Activated T-helper 2 cell treated with anti-CD3 and anti-CD28 coated beads, Interferon-gamma antibody, Interleukin-2, Interleukin-4, amounts not matched to agents 10 μg/mL and 5 μg/mL and 100 μg/mL, durations not matched to agents 14 hours and 24 hours and 36 hours (primary cell): ENCODE results near the gene AP1AR. TPM values are rescaled to one million over a fixed set of nuclear protein-coding genes. Genes with fewer than 3 reads are reported as not detected.

Experiments used
- DNase-seq: peaks from one replicate; pipeline ENCODE4 v3.0.0; 2021; ENCODE audit warnings: low spot score
- H3K27ac Mint-ChIP-seq: one replicate; pipeline ENCODE4 v1.8.0; 2021; ENCODE audit warnings: mixed read lengths
- H3K27me3 Mint-ChIP-seq: one replicate; pipeline ENCODE4 v1.8.0; 2021; ENCODE audit warnings: low read depth, mixed read lengths
- H3K36me3 Mint-ChIP-seq: one replicate; pipeline ENCODE4 v1.8.0; 2021; ENCODE audit warnings: low read depth, mixed read lengths
- H3K4me1 Mint-ChIP-seq: one replicate; pipeline ENCODE4 v1.8.0; 2021; ENCODE audit warnings: low read depth, mixed read lengths
- H3K4me3 Mint-ChIP-seq: one replicate; pipeline ENCODE4 v1.8.0; 2021; ENCODE audit warnings: low read depth, mild to moderate bottlenecking, moderate library complexity, mixed read lengths
- H3K9me3 Mint-ChIP-seq: one replicate; pipeline ENCODE4 v1.8.0; 2021; ENCODE audit warnings: mixed read lengths
- intact Hi-C: fragments of 100-400 bp; cut with micrococcal nuclease; formaldehyde crosslinking; loops from one replicate; pipeline ENCODE4 v1.15.1; 2023
- total RNA-seq: library from RNA; stranded (reverse); gene quantifications from 2 replicates; pipeline ENCODE4 v1.2.3, GENCODE V29; 2022

Gene AP1AR, protein sequence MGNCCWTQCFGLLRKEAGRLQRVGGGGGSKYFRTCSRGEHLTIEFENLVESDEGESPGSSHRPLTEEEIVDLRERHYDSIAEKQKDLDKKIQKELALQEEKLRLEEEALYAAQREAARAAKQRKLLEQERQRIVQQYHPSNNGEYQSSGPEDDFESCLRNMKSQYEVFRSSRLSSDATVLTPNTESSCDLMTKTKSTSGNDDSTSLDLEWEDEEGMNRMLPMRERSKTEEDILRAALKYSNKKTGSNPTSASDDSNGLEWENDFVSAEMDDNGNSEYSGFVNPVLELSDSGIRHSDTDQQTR
- 19.3 and 21.7 TPM in 2 replicates for total RNA-seq

DNA sequence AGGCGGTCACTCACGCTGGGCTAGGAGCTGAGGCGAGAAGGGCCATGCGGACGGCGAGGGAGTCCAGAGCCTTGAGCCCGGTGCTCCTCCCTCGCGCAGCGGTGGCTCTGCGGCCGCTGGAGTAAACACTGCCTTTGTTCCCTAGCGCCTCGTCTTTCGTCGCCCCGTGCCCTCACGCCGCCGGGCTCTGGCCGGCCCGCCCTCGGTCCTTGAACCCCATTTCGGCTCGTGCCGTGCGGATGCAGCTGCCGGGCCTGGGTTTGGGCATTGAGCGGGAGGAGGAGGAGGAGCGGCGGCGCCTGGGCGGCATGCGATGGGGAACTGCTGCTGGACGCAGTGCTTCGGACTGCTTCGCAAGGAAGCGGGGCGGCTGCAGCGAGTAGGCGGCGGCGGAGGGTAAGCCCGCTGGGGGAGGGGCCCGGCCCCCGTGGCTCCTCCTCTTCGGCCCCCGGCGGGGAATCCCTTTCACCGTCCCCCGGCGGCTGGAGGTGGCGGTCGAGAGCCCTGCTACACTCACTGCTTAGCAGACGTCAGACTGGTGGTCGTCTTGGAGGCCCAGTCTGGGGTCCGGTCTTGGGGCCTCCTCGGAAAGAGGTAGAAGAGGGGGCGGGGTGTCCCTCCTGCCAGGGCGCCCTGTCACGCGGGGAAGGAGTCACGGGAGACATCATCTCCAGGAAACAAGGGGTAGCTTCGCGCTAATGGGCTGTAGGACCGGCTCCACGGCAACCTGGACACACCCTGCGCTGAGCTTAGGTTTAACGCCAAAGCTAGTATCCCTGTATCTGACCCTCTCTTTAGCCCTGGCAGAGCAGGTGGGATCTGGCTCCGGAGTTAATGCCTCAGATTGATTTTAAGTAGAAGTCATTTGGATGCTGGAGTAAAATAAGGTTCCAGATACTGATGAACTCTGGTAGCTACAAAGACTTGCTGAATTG, at the start of gene AP1AR:
TSS of gene AP1AR (plus strand) at position 9 of the 935 bp plus-strand sequence. CDS start at position 314, 305 bp downstream.
- H3K27ac Mint-ChIP-seq = peak within 1 kb of the TSS; percentile 94
- peak within 1 kb of the TSS; percentile 90 for H3K4me3 Mint-ChIP-seq
- H3K36me3 Mint-ChIP-seq = peaks cover 3% of the 10 kb centered on the region
- H3K27me3 Mint-ChIP-seq = peaks cover 6% of the 10 kb centered on the region
- peaks cover 32% of the 10 kb centered on the region for H3K4me1 Mint-ChIP-seq
- peak; percentile 77 for DNase-seq
- intact Hi-C loops = loop anchor here (1.0 to 5.0 kb wide), 8 partner anchors 17 to 405 kb away; partner anchors contain the start of genes LARP7 and NEUROG2
- no peaks in the 10 kb centered on the region for H3K9me3 Mint-ChIP-seq

GRCh38 chr4:112182604-112183003, 49.0 kb upstream of the AP1AR start:
- intact Hi-C loops = loop anchor here (2.0 to 10.0 kb wide), 3 partner anchors 14 to 552 kb away; partner anchors contain the start of gene AP1AR

DNA sequence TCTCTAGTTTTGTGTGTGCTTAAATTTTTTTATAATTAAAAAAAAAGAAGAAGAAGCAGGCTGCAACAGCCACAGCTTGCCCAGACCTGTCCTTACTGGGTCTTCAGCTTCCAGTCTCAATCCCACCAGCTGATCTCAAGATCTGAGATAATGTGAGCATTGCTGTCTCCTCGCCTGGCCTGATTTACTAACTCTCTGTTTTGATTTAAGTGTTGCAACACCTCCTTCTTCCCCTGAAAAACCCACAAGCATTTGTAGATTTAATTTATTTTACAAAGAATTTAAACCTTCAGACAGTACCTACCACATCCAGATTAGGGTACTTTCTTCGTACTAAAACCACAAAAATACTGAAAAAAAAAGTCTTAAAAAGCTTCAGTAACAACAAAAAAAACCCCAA, 48.3 kb upstream of the AP1AR start:
- DNase-seq = no peak
- intact Hi-C loops = loop anchor here (2.0 to 10.0 kb wide), 3 partner anchors 14 to 552 kb away; partner anchors contain the start of gene AP1AR
- H3K4me3 Mint-ChIP-seq = no peak overlapping the region
- H3K9me3 Mint-ChIP-seq = no peaks in the 10 kb centered on the region
- H3K27me3 Mint-ChIP-seq = no peaks in the 10 kb centered on the region
- peak overlapping the region; percentile 35 for H3K27ac Mint-ChIP-seq
- peaks cover 34% of the 10 kb centered on the region for H3K4me1 Mint-ChIP-seq
- H3K36me3 Mint-ChIP-seq = peaks cover 33% of the 10 kb centered on the region

More at GRCh38 chr4:112182604-112183003, 49.0 kb upstream of the AP1AR start:
- peaks cover 30% of the 10 kb centered on the region for H3K36me3 Mint-ChIP-seq
- no peak overlapping the region for H3K27ac Mint-ChIP-seq
- no peak for DNase-seq
- H3K27me3 Mint-ChIP-seq = no peaks in the 10 kb centered on the region
- peaks cover 33% of the 10 kb centered on the region for H3K4me1 Mint-ChIP-seq
- H3K4me3 Mint-ChIP-seq = no peak overlapping the region
- H3K9me3 Mint-ChIP-seq = no peaks in the 10 kb centered on the region

- Mint-ChIP-seq H3K27me3 (no peaks in the 10 kb centered on the region), H3K36me3 (peaks cover 28% of the 10 kb centered on the region), H3K4me3 (no peak overlapping the region), H3K9me3 (no peaks in the 10 kb centered on the region), H3K27ac (no peak overlapping the region), H3K4me1 (peaks cover 28% of the 10 kb centered on the region)
- DNase-seq = no peak
- intact Hi-C loops = loop anchor here (2.0 to 10.0 kb wide), 4 partner anchors 14 to 550 kb away; partner anchors contain the start of gene AP1AR
Observed at GRCh38 chr4:112184438-112184837, 47.1 kb upstream of the AP1AR start.

DNA sequence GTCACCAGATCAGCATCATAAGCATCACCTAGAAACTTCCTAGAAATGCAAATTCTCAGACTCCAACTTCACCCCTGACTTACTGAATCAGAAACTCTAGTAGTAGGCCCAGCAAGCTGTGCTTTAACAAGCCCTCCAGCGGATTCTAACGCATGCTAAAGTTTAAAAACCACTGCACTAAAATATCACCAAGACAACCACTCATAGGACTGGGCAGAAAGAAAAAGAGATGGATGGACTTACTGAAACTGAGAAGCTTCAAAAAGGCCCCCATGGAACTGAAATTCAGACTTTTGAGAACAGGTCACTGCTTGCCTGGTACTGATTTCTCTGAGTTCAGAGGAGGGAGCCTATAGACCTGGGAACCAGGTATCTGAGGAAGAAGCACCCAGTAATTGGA, 46.3 kb upstream of the AP1AR start:
- H3K4me3 Mint-ChIP-seq = no peak overlapping the region
- peaks cover 34% of the 10 kb centered on the region for H3K36me3 Mint-ChIP-seq
- H3K27ac Mint-ChIP-seq = no peak overlapping the region
- DNase-seq = no peak
- no peaks in the 10 kb centered on the region for H3K27me3 Mint-ChIP-seq
- no peaks in the 10 kb centered on the region for H3K9me3 Mint-ChIP-seq
- H3K4me1 Mint-ChIP-seq = peaks cover 30% of the 10 kb centered on the region
- intact Hi-C loops = loop anchor here (2.0 to 10.0 kb wide), 3 partner anchors 13 to 549 kb away; no protein-coding TSS in a partner anchor

- peaks cover 38% of the 10 kb centered on the region for H3K36me3 Mint-ChIP-seq
- DNase-seq = no peak
- no peaks in the 10 kb centered on the region for H3K9me3 Mint-ChIP-seq
- intact Hi-C loops = loop anchor here (2.0 to 10.0 kb wide), 3 partner anchors 13 to 549 kb away; no protein-coding TSS in a partner anchor
- H3K27me3 Mint-ChIP-seq = no peaks in the 10 kb centered on the region
- peaks cover 30% of the 10 kb centered on the region for H3K4me1 Mint-ChIP-seq
- H3K27ac Mint-ChIP-seq = no peak overlapping the region
- H3K4me3 Mint-ChIP-seq = no peak overlapping the region
Observed at GRCh38 chr4:112185740-112186670, 45.6 kb upstream of the AP1AR start.

DNA sequence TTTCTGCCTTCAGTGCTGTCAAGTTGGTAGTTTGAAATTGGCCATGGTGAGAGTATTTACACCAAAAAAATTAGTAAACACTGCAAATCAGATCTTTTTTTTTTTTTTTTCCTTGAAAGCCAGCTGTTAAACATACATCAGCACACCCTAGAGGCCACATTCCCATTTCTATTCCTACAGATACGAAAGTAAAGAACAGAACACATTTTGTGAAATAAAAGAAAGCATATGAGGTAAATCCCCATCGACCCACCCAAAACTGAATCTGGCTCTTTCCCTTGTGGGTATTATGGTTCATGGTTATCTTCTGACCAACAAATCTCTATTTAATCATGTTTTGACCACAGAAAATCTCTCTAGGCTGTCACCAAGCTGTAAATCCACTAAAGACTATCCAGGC, 41.8 kb upstream of the AP1AR start:
- Mint-ChIP-seq H3K4me1 (peaks cover 7% of the 10 kb centered on the region), H3K27ac (no peak overlapping the region), H3K4me3 (no peak overlapping the region), H3K36me3 (peaks cover 24% of the 10 kb centered on the region), H3K9me3 (no peaks in the 10 kb centered on the region), H3K27me3 (no peaks in the 10 kb centered on the region)
- intact Hi-C loops = loop anchor here (10.0 kb wide), 1 partner anchor 545 kb away; no protein-coding TSS in a partner anchor
- DNase-seq = no peak

DNA sequence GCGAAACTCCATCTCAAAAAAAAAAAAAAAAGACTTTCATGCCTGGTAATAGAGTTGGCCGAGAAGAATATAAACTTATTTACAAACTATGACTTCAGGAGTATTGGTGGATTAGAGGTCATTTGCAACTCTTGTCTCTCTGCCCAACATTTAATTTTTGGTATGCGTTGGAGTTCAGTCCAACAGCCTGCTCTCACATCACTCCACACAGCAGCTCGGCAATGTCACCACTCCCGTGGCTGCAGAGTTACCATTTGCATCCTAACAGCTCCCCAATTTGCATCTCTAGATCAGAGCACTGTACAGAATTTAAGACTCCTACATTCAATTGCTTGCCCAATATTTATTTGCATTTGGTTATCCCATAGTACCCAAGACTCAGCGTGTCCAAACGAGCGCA, 40.9 kb upstream of the AP1AR start:
- H3K4me3 Mint-ChIP-seq = no peak overlapping the region
- peaks cover 6% of the 10 kb centered on the region for H3K4me1 Mint-ChIP-seq
- no peaks in the 10 kb centered on the region for H3K9me3 Mint-ChIP-seq
- H3K27me3 Mint-ChIP-seq = no peaks in the 10 kb centered on the region
- peaks cover 26% of the 10 kb centered on the region for H3K36me3 Mint-ChIP-seq
- DNase-seq = no peak
- intact Hi-C loops = no loop called here
- no peak overlapping the region for H3K27ac Mint-ChIP-seq

- no peak overlapping the region for H3K27ac Mint-ChIP-seq
- intact Hi-C loops = loop anchor here (5.0 kb wide), 1 partner anchor 94 kb away; no protein-coding TSS in a partner anchor
Observed at GRCh38 chr4:112196461-112196860, 35.1 kb upstream of the AP1AR start.

GRCh38 chr4:112199041-112199440, 32.5 kb upstream of the AP1AR start:
- Mint-ChIP-seq H3K27me3 (peaks cover 2% of the 10 kb centered on the region), H3K4me1 (peaks cover 17% of the 10 kb centered on the region), H3K4me3 (no peak overlapping the region), H3K9me3 (no peaks in the 10 kb centered on the region), H3K27ac (no peak overlapping the region), H3K36me3 (peaks cover 2% of the 10 kb centered on the region)
- no peak for DNase-seq
- intact Hi-C loops = loop anchor here (1.0 to 5.0 kb wide), 5 partner anchors 14 to 97 kb away; partner anchors contain the start of gene AP1AR

More at GRCh38 chr4:112196461-112196860, 35.1 kb upstream of the AP1AR start:
- peaks cover 2% of the 10 kb centered on the region for H3K27me3 Mint-ChIP-seq
- peaks cover 2% of the 10 kb centered on the region for H3K36me3 Mint-ChIP-seq
- peaks cover 17% of the 10 kb centered on the region for H3K4me1 Mint-ChIP-seq
- H3K9me3 Mint-ChIP-seq = no peaks in the 10 kb centered on the region
- no peak overlapping the region for H3K4me3 Mint-ChIP-seq
- DNase-seq = no peak

DNA sequence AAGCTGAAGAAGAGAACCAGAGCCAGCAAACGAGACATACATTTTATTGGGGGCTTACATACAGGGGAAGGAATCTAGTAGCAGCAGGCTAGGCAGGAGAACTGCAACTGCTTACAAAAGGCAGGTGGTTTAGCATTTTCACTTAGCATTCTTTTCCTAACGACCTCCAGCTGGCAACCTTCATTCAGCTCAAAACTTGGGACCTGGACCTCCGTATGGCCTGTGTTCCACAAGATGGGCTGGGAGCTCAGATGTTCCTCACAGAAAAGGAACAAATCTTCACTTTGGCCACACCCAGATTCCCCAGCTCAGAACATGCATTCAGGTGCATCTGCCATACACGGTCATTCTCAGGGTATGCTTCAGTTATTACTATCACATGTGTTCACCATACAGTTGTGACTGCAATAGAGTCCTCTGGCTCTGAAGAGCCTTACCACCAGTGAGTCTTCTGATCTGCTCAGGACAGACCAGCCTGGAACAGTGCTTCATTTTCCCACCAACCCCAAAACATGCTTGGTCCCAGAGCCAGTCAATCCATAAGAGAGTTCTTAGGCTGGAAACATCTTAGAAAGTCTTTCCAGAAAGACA, 29.6 kb upstream of the AP1AR start:
- Mint-ChIP-seq H3K27ac (no peak overlapping the region), H3K9me3 (no peaks in the 10 kb centered on the region), H3K36me3 (no peaks in the 10 kb centered on the region), H3K4me1 (peaks cover 17% of the 10 kb centered on the region), H3K4me3 (no peak overlapping the region), H3K27me3 (peaks cover 2% of the 10 kb centered on the region)
- intact Hi-C loops = no loop called here
- DNase-seq = no peak
